GM19023 (cell line): ENCODE measurements around the gene CNIH2.

Experiments used
- ATAC-seq: cut with Tn5 transposase; IDR thresholded peaks from one replicate; pipeline ENCODE4 v1.9.1; 2021; ENCODE audit warnings: mild to moderate bottlenecking, moderate library complexity; ENCODE audit not compliant: unreplicated experiment

CNIH2 gene

DNA sequence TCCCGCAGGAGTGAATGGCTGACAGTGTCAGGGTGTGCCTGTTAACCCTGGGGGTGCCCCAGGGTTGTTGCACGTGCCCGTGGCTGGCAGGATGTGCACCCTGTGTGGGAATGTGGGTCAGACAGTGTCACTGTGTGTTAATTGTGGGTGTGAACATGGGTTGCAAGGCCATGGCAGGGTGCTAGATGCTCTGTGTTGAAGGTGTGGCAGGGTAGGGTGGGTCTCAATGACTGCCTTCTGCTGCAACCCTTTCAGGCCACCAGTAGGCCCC, 50.0 kb downstream of the CNIH2 start:
- ATAC-seq, result no peak

DNA sequence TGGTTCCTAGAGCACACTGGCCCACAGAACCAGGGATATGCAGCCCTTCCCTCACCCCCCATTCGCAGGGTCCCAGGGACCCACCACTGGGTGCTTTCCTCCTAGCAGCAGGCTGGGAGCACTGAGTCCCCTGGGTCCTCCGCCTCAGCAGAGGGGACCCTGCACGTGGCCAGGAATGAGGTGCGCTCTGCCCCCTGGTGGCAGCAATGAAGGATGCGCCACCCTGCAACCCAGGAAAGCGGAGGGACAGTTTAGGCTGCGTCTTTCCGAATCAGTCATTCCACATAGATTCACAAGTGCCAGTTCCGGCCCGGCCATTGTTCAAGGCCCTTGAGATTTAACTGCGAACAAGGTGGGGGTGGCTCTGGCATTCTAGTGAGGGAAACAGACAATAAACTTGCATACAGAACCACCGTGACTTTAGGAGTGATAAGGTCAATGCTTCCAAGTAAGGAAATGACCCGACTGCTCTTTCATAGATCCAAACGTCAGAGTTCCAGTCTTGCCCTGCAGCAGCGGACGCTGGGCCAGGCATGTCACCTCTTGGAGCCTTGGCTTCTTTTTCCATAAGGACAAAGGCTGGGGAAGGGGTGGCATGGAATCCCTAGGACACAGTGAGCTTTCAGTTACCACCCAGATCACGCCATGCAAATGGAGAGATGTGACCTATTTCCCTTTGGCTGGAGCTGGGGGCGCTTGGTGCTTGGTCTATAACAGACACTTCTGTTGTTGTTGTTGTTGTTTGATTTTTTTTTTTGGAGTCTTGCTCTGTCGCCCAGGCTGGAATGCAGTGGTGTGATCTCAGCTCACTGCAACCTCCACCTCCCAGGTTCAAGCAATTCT, 50.5 kb downstream of the CNIH2 start:
- no peak for ATAC-seq

DNA sequence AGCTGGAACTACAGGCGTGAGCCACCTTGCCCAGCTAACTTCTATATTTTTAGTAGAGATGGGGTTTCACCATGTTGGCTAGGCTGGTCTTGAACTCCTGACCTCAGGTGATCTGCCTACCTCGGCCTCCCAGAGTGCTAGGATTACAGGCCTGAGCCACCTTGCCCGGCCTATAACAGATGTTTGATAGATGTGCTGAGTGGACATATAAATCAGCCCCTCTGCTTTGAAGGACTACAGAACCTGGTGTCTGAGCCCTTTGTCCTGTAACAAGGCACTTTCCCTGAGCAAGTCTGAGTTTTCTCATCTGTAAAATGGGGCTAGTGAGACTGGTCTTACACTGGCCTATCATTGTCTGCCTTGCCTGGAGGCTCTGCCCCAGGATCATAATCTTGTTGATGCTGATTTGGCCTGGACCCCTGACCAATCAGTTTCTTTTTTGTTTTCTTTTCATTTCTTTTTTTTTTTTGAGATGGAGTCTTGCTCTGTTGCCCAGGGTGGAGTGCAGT, 51.2 kb downstream of the CNIH2 start:
- no peak for ATAC-seq

DNA sequence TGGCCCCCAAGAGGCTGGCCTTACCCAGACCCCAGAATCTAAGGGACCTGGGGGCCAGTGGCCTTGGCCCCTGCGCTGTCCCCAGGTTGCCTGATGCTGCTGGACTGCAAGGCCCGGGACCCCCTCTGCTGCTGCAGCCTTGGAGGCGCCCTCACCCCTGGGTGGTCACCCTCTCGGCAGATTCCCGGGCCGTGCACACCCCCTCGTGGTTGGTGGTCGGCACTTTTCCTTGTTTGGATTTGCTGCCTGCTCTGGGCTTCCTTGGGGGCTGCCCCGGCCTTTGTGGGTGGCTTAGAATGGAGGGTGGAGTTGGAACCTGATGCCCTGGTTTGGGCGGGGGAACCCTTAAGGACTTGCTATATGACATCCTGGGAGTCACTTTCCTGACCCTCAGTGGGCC, 53.0 kb downstream of the CNIH2 start:
- no peak for ATAC-seq

GRCh38 chr11:66331542-66332370, 53.8 kb downstream of the CNIH2 start:
- ATAC-seq, result no peak

GRCh38 chr11:66332371-66333219, 54.6 kb downstream of the CNIH2 start:
- ATAC-seq, result no peak

DNA sequence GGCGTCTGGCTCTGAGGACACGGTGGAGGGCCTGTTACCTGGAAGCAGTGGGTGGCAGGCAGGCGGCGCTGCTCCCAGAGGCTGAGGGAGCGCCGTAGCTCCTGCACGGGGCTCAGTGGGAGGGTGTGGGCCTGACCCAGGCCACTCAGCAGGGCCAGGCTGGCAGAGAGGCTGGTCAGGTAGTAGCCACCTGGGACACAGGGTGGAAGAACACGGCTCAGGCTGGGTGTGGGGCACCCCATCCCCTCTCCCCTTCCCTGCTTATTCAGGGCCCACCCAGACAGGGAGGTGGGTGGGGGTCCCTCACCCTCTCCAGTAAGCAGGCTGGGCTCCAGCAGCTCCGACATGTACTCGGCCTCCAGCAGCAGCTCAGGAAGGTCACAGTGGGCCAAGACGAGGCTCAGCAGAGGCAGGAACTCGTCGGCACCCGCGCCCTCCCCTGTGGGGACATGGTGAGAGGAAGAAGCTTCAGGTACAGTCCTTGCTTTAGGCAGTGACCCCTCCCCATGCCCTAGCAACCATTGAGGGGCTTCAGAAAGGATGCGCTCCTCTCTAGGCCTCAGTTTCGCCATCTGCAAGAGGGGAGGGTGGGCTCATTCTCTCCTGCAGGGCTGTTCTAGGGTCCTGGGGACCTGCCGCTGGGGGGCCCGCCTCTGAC, 55.4 kb downstream of the CNIH2 start:
- ATAC-seq, result no peak
